ENCODE results near the gene SLC27A1.

SLC27A1 gene

GRCh38 chr19:17468302-17469091 lies 1.8 kb upstream of the SLC27A1 start:
- H3K36me3 ChIP-seq (ENCODE audit: control insufficient read depth in 2 of 2, insufficient read depth in 1 of 2, low read length in 2 of 2) = no peaks in the 10 kb centered on the region
- H3K4me3 ChIP-seq (ENCODE audit: low read depth, low read length) = no peak overlapping the region
- POLR2A ChIA-PET = interaction anchor here (0.6 to 1.1 kb wide), 2 partner anchors 29 to 49 kb away, joined by 3 to 4 read pairs; partner anchors contain the start of gene MVB12A
- H3K27ac ChIP-seq (ENCODE audit: extremely low read depth, low read depth, low read length) = no peak overlapping the region
- no peaks in the 10 kb centered on the region for H3K9me3 ChIP-seq (ENCODE audit: control insufficient read depth, insufficient read depth, low read depth, low read length)
- CTCF ChIA-PET = interaction anchor here (0.7 to 5.5 kb wide), 5 partner anchors 16 to 83 kb away, joined by 3 to 53 read pairs (median 4); no protein-coding TSS in a partner anchor
- H3K4me1 ChIP-seq (ENCODE audit: control insufficient read depth, insufficient read depth, low read length) = peaks cover 6% of the 10 kb centered on the region; the same call in 1 of the 2 replicates
- 0 out of 2 replicates have a peak, but pooled peaks have one; percentile 26 for TF ChIP-seq ZNF394 (tag by site-specific recombination; IDR thresholded peaks at IDR 0.05; ENCODE audit: borderline replicate concordance)
- TF ChIP-seq ZFHX2 (tag by site-specific recombination; conservative IDR thresholded peaks at IDR 0.05) = no peak

- no peak overlapping the region for H3K27ac ChIP-seq (ENCODE audit: extremely low read depth, low read depth, low read length)
- H3K4me3 ChIP-seq (ENCODE audit: low read depth, low read length) = peak overlapping the region; percentile 58
- H3K9me3 ChIP-seq (ENCODE audit: control insufficient read depth, insufficient read depth, low read depth, low read length) = no peaks in the 10 kb centered on the region
- ChIA-PET POLR2A (interaction anchor here (1.1 kb wide), 1 partner anchor 49 kb away, joined by 4 read pairs; the partner anchor contains the start of gene MVB12A), CTCF (interaction anchor here (0.8 to 5.5 kb wide), 3 partner anchors 16 to 48 kb away, joined by 4 to 53 read pairs (median 4); no protein-coding TSS in a partner anchor)
- TF ChIP-seq ZNF16 (tag by site-specific recombination; IDR thresholded peaks at IDR 0.05; ENCODE audit: low read depth) (no peak), EGR2 (tag by site-specific recombination; IDR thresholded peaks at IDR 0.05; ENCODE audit: low read depth) (peak; percentile 58), ZSCAN18 (tag by site-specific recombination; IDR thresholded peaks at IDR 0.05) (no peak), ZNF514 (tag by site-specific recombination; IDR thresholded peaks at IDR 0.05) (no peak), ZNF248 (tag by site-specific recombination; IDR thresholded peaks at IDR 0.05) (no peak), ZXDB (tag by site-specific recombination; IDR thresholded peaks at IDR 0.05) (0 out of 2 replicates have a peak, but pooled peaks have one; percentile 14), KLF1 (tag by site-specific recombination; IDR thresholded peaks at IDR 0.05) (peak; percentile 76; the same call in 1 of the 2 replicates), ZBTB48 (tag by site-specific recombination; IDR thresholded peaks at IDR 0.05) (0 out of 2 replicates have a peak, but pooled peaks have one; percentile 58), INSM2 (tag by site-specific recombination; IDR thresholded peaks at IDR 0.05) (no peak), SP7 (tag by site-specific recombination; IDR thresholded peaks at IDR 0.05) (0 out of 2 replicates have a peak, but pooled peaks have one; percentile 12), ZNF660 (tag by site-specific recombination; IDR thresholded peaks at IDR 0.05) (no peak), GFI1B (tag by site-specific recombination; IDR thresholded peaks at IDR 0.05) (no peak), ZBTB17 (tag by site-specific recombination; IDR thresholded peaks at IDR 0.05) (0 out of 2 replicates have a peak, but pooled peaks have one; percentile 12), ZNF335 (tag by site-specific recombination; conservative IDR thresholded peaks at IDR 0.05) (peak; percentile 69), ZSCAN16 (tag by site-specific recombination; IDR thresholded peaks at IDR 0.05) (peak; percentile 64; the same call in 1 of the 2 replicates), ZNF18 (tag by site-specific recombination; IDR thresholded peaks at IDR 0.05) (peak; percentile 47; the same call in 1 of the 2 replicates), PRDM10 (tag by site-specific recombination; IDR thresholded peaks at IDR 0.05) (peak; percentile 6), ZNF473 (tag by site-specific recombination; IDR thresholded peaks at IDR 0.05) (no peak), ZBTB20 (tag by site-specific recombination; IDR thresholded peaks at IDR 0.05) (peak; percentile 99), ZFHX2 (tag by site-specific recombination; conservative IDR thresholded peaks at IDR 0.05) (peak; percentile 66), ZSCAN23 (tag by site-specific recombination; IDR thresholded peaks at IDR 0.05) (no peak), ZSCAN30 (tag by site-specific recombination; IDR thresholded peaks at IDR 0.05) (no peak), ZNF366 (tag by site-specific recombination; conservative IDR thresholded peaks at IDR 0.05) (no peak)
- peaks cover 6% of the 10 kb centered on the region; the same call in 1 of the 2 replicates for H3K4me1 ChIP-seq (ENCODE audit: control insufficient read depth, insufficient read depth, low read length)
- H3K36me3 ChIP-seq (ENCODE audit: control insufficient read depth in 2 of 2, insufficient read depth in 1 of 2, low read length in 2 of 2) = no peaks in the 10 kb centered on the region
Measured at GRCh38 chr19:17469092-17469480, 1.2 kb upstream of the SLC27A1 start.
